OCI-LY1 (cell line): ENCODE results near the gene ERCC4.

Experiments
- H2AFZ ChIP-seq: fragments of 200-600 bp; sonication (generic), shearing (Covaris generic); 2 replicates; pipeline ENCODE4 v1.6.0; 2014; ENCODE audit warnings: antibody characterized with exemption, mild to moderate bottlenecking, low read length
- H3F3A ChIP-seq: fragments of 200-600 bp; sonication (generic), shearing (Covaris generic); 2 replicates; pipeline ENCODE4 v1.6.0; 2014; ENCODE audit warnings: mild to moderate bottlenecking, antibody characterized with exemption, low read length, moderate library complexity; ENCODE audit not compliant: insufficient read depth
- H3K27ac ChIP-seq: fragments of 200-600 bp; sonication (generic); 2 replicates; pipeline ENCODE4 v1.5.1; 2014; ENCODE audit warnings: low read length, mixed run types, mild to moderate bottlenecking, low read depth; ENCODE audit not compliant: poor library complexity, severe bottlenecking
- H3K27me3 ChIP-seq: fragments of 200-600 bp; sonication (generic); 2 replicates; pipeline ENCODE4 v1.6.0; 2014; ENCODE audit warnings: antibody characterized with exemption, mild to moderate bottlenecking, low read length, moderate library complexity; ENCODE audit not compliant: insufficient read depth
- H3K36me3 ChIP-seq: fragments of 200-600 bp; sonication (generic); 2 replicates; pipeline ENCODE4 v1.6.1; 2014; ENCODE audit warnings: mild to moderate bottlenecking, antibody characterized with exemption, low read length, moderate library complexity, mixed read lengths; ENCODE audit not compliant: insufficient read depth
- H3K4me1 ChIP-seq: fragments of 200-600 bp; sonication (generic); 2 replicates; pipeline ENCODE4 v1.5.1; 2014; ENCODE audit warnings: mild to moderate bottlenecking, low read length, moderate library complexity; ENCODE audit not compliant: insufficient read depth, severe bottlenecking
- H3K4me2 ChIP-seq: fragments of 200-600 bp; sonication (generic), shearing (Covaris generic); 2 replicates; pipeline ENCODE4 v1.6.1; 2014; ENCODE audit warnings: low read length
- H3K4me3 ChIP-seq: fragments of 200-600 bp; sonication (generic); 2 replicates; pipeline ENCODE4 v1.5.1; 2014; ENCODE audit warnings: low read length, low read depth, mild to moderate bottlenecking, mixed read lengths; ENCODE audit not compliant: poor library complexity, severe bottlenecking
- H3K79me2 ChIP-seq: fragments of 200-600 bp; shearing (Covaris generic); 2 replicates; pipeline ENCODE4 v1.6.1; 2016; ENCODE audit warnings: mixed run types, low read length, mixed read lengths; ENCODE audit not compliant: insufficient read depth
- H3K9ac ChIP-seq: fragments of 200-600 bp; sonication (generic), shearing (Covaris generic); 2 replicates; pipeline ENCODE4 v1.6.1; 2014; ENCODE audit warnings: mild to moderate bottlenecking, low read length, mixed read lengths
- H3K9me2 ChIP-seq: fragments of 200-600 bp; sonication (generic), shearing (Covaris generic); 2 replicates; pipeline ENCODE4 v1.6.1; 2014; ENCODE audit warnings: low read depth, mild to moderate bottlenecking, low read length, mixed read lengths
- H3K9me3 ChIP-seq: fragments of 200-600 bp; shearing (Covaris generic); 2 replicates; pipeline ENCODE4 v1.6.1; 2014; ENCODE audit warnings: low read length, mixed read lengths
- H4K20me1 ChIP-seq: fragments of 200-600 bp; sonication (generic), shearing (Covaris generic); 2 replicates; pipeline ENCODE4 v1.6.0; 2016; ENCODE audit warnings: mild to moderate bottlenecking, low read length; ENCODE audit not compliant: insufficient read depth
- CTCF ChIP-seq: fragments of 200-600 bp; sonication (generic), shearing (Covaris generic); IDR thresholded peaks from 2 replicates; pipeline ENCODE4 v1.5.1; 2017; ENCODE audit warnings: mild to moderate bottlenecking, antibody characterized with exemption, low read length, moderate library complexity, mixed read lengths
- EZH2 ChIP-seq: fragments of 200-600 bp; sonication (generic), shearing (Covaris generic); IDR thresholded peaks from 2 replicates; pipeline ENCODE4 v1.8.0; 2017; ENCODE audit warnings: borderline replicate concordance, mixed run types, mild to moderate bottlenecking, antibody characterized with exemption, low read length, moderate library complexity, mixed read lengths

Gene ERCC4

DNA sequence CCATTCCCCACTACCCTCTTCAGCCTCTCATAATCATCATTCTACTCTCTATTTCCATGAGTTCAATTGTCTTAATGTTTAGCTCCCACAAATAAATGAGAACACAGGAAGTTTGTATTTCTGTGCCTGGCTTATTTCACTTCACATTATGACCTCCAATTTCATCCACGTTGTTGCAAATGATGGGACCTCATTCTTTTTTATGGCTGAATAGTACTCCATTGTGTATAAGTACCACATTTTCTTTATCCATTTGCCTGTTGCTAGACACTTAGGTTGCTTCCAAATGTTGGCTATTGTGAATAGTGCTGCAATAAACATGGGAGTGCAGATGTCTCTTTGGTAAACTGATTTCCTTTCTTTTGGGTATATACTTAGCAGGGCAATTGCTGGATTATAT, 42.3 kb downstream of the ERCC4 start:
- Histone ChIP-seq H2AFZ (no peak overlapping the region), H3K9me3 (no peaks in the 10 kb centered on the region), H3K4me2 (no peak overlapping the region), H3K9me2 (no peaks in the 10 kb centered on the region), H3K4me1 (peaks cover 13% of the 10 kb centered on the region), H3K4me3 (no peak overlapping the region), H3K36me3 (no peaks in the 10 kb centered on the region), H3K9ac (no peak overlapping the region), H3K79me2 (no peaks in the 10 kb centered on the region), H3F3A (no peaks in the 10 kb centered on the region), H3K27me3 (no peaks in the 10 kb centered on the region), H4K20me1 (no peaks in the 10 kb centered on the region), H3K27ac (no peak overlapping the region)
- TF ChIP-seq CTCF (no peak), EZH2 (no peak)

GRCh38 chr16:13968835-13969234, 48.9 kb downstream of the ERCC4 start:
- no peak overlapping the region for H3K4me2 ChIP-seq
- H3K9me2 ChIP-seq: no peaks in the 10 kb centered on the region
- no peaks in the 10 kb centered on the region for H3K79me2 ChIP-seq
- H4K20me1 ChIP-seq: no peaks in the 10 kb centered on the region
- H3K4me3 ChIP-seq: no peak overlapping the region
- no peaks in the 10 kb centered on the region for H3K4me1 ChIP-seq
- no peaks in the 10 kb centered on the region for H3K27me3 ChIP-seq
- H2AFZ ChIP-seq: no peak overlapping the region
- TF ChIP-seq CTCF: peak; percentile 47; the same call in 1 of the 2 replicates
- no peak for TF ChIP-seq EZH2
- H3K27ac ChIP-seq: no peak overlapping the region
- H3K36me3 ChIP-seq: no peaks in the 10 kb centered on the region
- no peaks in the 10 kb centered on the region for H3F3A ChIP-seq
- no peaks in the 10 kb centered on the region for H3K9me3 ChIP-seq
- no peak overlapping the region for H3K9ac ChIP-seq

GRCh38 chr16:13969711-13970110, 49.8 kb downstream of the ERCC4 start:
- H3K9ac ChIP-seq: no peak overlapping the region
- H3K27me3 ChIP-seq: no peaks in the 10 kb centered on the region
- H3K4me3 ChIP-seq: no peak overlapping the region
- no peaks in the 10 kb centered on the region for H3K9me3 ChIP-seq
- H4K20me1 ChIP-seq: no peaks in the 10 kb centered on the region
- no peak for TF ChIP-seq CTCF
- no peak for TF ChIP-seq EZH2
- H3K4me2 ChIP-seq: no peak overlapping the region
- H3K79me2 ChIP-seq: no peaks in the 10 kb centered on the region
- no peaks in the 10 kb centered on the region for H3K36me3 ChIP-seq
- no peaks in the 10 kb centered on the region for H3K9me2 ChIP-seq
- no peaks in the 10 kb centered on the region for H3K4me1 ChIP-seq
- H3F3A ChIP-seq: no peaks in the 10 kb centered on the region
- H2AFZ ChIP-seq: no peak overlapping the region
- no peak overlapping the region for H3K27ac ChIP-seq
